ELR (cell line): ENCODE results near the gene SYS1.

Experiments
- DNase-seq: peaks from one replicate; pipeline ENCODE4 v3.0.0-alpha.2; 2015; ENCODE audit warnings: low read depth

SYS1 gene

GRCh38 chr20:45358282-45359068 is 4.5 kb upstream of the SYS1 start:
- peak; percentile 82 for DNase-seq

DNA sequence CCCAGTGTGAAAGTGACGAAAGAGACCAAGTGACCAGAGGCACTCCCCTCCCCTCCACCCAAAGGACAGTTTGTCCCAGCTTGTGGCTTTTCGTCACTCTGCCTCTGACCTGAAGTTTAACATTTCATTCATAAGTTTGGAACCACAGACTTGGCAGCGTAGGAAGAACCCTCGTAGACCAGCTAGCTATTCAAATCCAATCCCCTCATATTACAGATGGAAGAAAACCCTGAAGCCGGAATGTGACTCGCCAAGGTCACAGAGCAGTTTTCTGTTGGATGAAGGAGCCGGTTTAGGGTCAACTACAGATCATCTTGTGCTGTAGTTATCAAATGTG is 3.9 kb upstream of the SYS1 start:
- peak; percentile 65 for DNase-seq

GRCh38 chr20:45359406-45360148 is 3.4 kb upstream of the SYS1 start:
- DNase-seq: peak; percentile 85

DNA sequence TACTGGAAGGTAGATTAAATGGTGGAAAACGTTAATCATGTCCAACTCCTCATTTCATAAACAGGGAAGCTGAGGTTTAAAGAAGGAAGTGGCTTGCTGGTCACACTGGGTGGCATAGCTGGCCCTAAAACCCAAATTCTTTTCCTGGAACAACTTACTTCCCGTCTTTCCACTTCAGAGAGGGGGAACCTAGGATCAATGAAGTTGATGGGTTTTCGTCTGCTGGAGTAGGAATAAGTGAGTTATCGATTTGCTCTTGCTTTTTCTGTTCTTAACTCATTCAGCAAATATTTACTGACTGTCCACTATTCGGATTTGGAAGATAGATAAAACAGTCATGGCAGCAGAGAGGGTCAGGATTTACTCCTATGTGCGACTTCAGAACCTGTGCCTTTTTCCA is 1.2 kb upstream of the SYS1 start:
- DNase-seq: no peak

DNA sequence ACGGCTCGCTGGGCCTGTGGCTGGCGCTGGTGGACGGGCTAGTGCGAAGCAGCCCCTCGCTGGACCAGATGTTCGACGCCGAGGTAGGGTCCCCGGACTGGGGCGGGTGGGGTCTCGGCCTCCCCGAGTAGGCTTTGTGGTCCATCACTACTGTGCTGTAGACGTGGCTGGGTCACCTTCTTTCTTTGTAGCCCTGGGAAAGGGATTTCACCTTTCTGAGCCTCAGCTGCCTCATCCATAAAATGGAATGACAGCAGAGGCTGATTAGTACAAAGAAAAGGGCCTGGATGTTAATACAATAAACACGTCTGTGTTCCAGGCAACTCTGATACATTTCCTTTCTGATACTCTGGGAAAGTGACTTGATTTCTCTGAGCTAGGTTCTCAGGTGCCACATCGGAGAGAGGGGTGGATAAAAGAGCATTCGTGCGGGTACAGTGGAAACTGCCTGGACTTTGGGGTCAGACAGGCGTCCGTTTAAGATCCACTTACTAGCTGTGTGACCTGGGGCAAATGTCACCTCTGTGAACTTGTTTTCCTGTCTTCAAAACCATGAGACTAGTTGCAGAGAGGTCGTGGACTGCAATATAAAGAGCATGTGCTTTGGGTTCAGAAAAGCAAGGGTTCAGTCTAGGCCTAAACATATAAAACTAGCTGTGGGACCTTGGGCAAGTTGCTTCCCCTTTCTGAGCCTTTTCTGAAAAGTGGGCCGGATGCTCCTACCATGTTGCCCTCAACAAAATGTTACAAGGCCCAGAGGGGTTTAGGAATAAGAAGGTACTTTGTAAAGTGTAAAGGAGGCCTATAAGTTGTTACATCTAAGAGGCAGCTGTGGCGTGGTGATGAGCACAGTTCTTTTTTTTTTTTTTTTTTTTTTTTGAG is 896 bp downstream of the SYS1 start:
- peak; percentile 27 for DNase-seq

GRCh38 chr20:45365444-45365970 is 2.6 kb downstream of the SYS1 start:
- DNase-seq: no peak

- DNase-seq: no peak
These were observed 3.2 kb downstream of the SYS1 start for GRCh38 chr20:45366192-45366591.

- DNase-seq: no peak
These were observed 3.7 kb downstream of the SYS1 start for GRCh38 chr20:45366631-45367030.

DNA sequence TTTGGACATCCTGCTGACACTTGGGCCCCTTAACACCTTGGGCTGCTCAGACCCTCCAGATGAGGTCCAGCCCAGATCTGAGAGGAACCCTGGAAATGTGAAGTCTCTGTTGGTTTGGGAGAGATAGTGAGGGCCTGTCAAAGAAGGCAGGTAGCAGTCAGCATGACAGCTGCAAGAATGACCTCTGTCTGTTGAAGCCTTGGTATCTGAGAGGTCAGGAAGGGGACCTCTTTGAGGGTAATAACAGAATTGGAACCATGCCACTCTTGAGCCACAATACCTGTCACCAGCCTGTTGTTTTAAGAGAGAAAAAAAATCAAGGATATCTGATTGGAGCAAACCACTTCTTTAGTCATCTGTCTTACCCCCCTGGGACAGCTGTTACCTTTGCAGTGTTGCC is 4.2 kb downstream of the SYS1 start:
- DNase-seq: no peak

- DNase-seq: no peak
These were observed 5.4 kb downstream of the SYS1 start for GRCh38 chr20:45368221-45368980.

- no peak for DNase-seq
These were observed 7.7 kb downstream of the SYS1 start for GRCh38 chr20:45370571-45371160.

GRCh38 chr20:45372241-45372640 is 9.3 kb downstream of the SYS1 start:
- DNase-seq: no peak

- no peak for DNase-seq
These were observed 9.8 kb downstream of the SYS1 start for GRCh38 chr20:45372646-45373352.

DNA sequence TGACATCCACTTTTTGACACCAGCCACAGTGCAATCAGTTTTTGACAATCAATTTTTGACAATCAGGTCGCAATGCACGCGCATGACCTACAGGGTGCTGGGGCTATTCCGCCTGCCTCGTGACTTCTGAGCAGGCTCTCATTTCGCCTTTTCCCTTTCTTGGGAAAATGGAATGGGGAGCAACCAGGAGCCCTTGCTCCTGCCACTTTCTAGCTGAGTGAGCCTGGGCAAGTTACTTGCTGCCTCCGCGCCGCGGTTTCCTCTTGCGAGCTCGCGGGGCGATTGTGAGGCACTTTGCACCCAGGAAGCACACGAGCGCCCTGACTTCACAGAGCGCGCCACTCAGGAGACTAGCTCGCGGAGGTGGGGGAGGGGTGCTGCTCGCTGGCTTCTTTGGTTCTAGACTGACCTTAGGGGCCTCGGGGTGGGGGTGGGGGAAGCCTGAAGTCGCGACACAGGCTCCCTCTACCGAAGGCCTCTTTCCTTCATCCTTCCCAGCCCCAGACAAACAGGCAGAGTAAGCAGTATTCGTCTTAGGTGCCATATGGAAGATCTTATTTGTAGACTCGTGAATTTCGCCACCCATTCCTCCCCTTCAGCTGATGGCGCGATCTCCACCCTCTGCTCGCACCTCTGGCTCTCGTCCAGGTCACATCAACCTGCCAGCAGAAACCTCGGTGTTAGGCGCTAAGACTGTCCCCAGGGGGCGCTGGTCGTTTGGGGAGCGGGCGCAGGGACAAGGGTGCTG is 10.6 kb downstream of the SYS1 start:
- peak; percentile 92 for DNase-seq

- DNase-seq: no peak
These were observed 11.1 kb downstream of the SYS1 start for GRCh38 chr20:45374101-45374467.

DNA sequence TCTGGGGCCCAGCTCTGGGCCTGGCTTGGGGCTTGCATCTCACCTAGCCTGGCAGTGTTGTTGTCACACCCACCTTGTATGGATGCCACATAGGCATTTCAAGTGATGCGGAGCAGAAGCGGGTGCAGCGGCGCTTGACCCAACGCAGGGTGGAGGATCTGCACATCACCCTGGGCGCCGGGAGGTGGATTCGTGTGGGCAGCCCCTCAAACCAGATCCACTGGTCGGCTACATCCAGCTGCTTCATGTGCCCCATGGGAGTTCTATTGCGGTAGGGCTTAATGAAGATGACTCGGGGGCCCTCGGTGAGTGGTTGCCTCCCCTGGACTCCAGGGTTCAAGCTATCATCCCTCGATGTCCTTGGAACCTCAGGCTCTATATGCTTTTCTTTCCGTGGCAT is 12.0 kb downstream of the SYS1 start:
- no peak for DNase-seq

DNA sequence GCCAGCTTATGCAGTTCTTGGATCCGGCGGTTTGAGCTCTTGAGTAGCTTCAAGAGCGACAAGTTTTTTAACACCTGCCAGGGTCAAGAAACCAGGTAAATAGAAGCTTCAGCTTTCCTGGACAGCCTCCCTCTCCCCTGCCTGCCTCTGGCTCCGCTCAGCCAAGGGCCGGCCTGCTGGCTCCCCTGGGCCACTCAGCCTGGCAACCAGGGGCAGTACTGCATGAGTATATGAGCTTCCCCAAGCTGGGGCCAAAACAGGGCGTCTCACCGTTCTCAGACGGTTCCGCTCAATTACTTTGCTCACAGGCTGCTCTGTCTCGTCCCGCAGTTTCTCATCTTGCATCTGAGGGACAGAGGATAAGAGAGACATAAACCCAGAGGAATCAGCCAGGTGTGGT is 14.3 kb downstream of the SYS1 start:
- DNase-seq: no peak

- no peak for DNase-seq
These were observed 15.2 kb downstream of the SYS1 start, which contains the start of gene TP53TG5 for GRCh38 chr20:45378191-45378590. TSS of gene TP53TG5 (minus strand) at chr20:45378325. CDS start at chr20:45378236, 89 bp downstream.

- DNase-seq: no peak
These were observed 24.3 kb downstream of the SYS1 start for GRCh38 chr20:45387274-45387673.

DNA sequence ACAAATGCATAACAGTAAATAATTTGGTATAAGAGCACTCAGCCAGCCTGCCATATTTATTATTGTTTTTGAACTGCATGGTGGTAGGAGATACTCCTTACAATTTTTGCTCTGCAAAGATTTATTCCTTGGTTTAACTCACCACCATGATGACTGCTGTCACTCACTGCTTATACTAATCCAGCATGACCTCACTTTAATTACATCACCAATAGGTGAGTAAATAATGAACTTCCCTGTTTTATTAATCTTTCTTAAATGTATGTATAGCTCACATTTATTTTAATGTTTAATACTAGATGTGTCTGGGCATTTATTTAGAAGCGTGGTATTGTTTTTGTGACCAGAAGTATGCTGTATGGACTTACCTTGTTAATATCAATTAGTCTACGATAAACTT is 28.0 kb downstream of the SYS1 start:
- DNase-seq: no peak
